Skeletal muscle tissue (tissue), 4 donors: Measurements from ENCODE around the gene SMAD3. TPM values are rescaled to one million over a fixed set of nuclear protein-coding genes. Genes with fewer than 3 reads are reported as not detected.

ENCODE experiments used
- H3K27ac ChIP-seq: one replicate; pipeline ENCODE4 v1.7.0; 2013; ENCODE audit warnings: mild to moderate bottlenecking, low read depth, low read length, inconsistent platforms
- H3K27me3 ChIP-seq, 3 donors: one replicate each; pipeline ENCODE4 v1.7.0; 2013; ENCODE audit warnings: low read length in 3 of 3; ENCODE audit not compliant: control insufficient read depth in 3 of 3, insufficient read depth in 3 of 3
- H3K36me3 ChIP-seq, 3 donors: one replicate each; pipeline ENCODE4 v1.7.0; 2013; ENCODE audit warnings: low read length in 3 of 3; ENCODE audit not compliant: control insufficient read depth in 3 of 3, insufficient read depth in 3 of 3
- H3K4me1 ChIP-seq, 3 donors: one replicate each; pipeline ENCODE4 v1.7.0; 2013; ENCODE audit warnings: low read length in 3 of 3, mild to moderate bottlenecking in 3 of 3; ENCODE audit not compliant: control insufficient read depth in 3 of 3, insufficient read depth in 3 of 3
- H3K4me3 ChIP-seq, 3 donors: one replicate each; pipeline ENCODE4 v1.7.0; 2013; ENCODE audit warnings: low read length in 3 of 3
- H3K9ac ChIP-seq, 3 donors: one replicate each; pipeline ENCODE4 v1.7.0; 2013; ENCODE audit warnings: low read length in 3 of 3, mild to moderate bottlenecking in 3 of 3, moderate library complexity in 2 of 3, low read depth in 1 of 3
- H3K9me3 ChIP-seq, 3 donors: one replicate each; pipeline ENCODE4 v1.7.0; 2013; ENCODE audit warnings: low read length in 3 of 3; ENCODE audit not compliant: control insufficient read depth in 3 of 3
- total RNA-seq: library from RNA; depleted of rRNA; stranded (reverse); fragments of >200 nt; gene quantifications from one replicate; pipeline ENCODE4 v1.2.3, GENCODE V29; 2014
- donor health status: Osteomylitis.

The SMAD3 gene
- total RNA-seq, 1 donor from 2014 or later, result 17.2 TPM

- Histone ChIP-seq H3K9ac (no peak overlapping the region), H3K27me3 (no peaks in the 10 kb centered on the region), H3K4me3 (no peak overlapping the region), H3K27ac (no peak overlapping the region), H3K9me3 (no peaks in the 10 kb centered on the region), H3K36me3 (peaks cover 0 to 4% (median 2%) of the 10 kb centered on the region in 3 donors), H3K4me1 (peaks cover 81 to 90% (median 86%) of the 10 kb centered on the region in 3 donors)
These were observed 66.9 kb downstream of the SMAD3 start for GRCh38 chr15:67132276-67132675.

GRCh38 chr15:67133026-67133425 is 67.6 kb downstream of the SMAD3 start:
- no peaks in the 10 kb centered on the region for H3K9me3 ChIP-seq
- H3K9ac ChIP-seq, result peak overlapping the region in 1 of 3 donors; percentile 10
- peaks cover 81 to 89% (median 85%) of the 10 kb centered on the region in 3 donors for H3K4me1 ChIP-seq
- H3K36me3 ChIP-seq, result peaks cover 0 to 4% (median 2%) of the 10 kb centered on the region in 3 donors
- H3K27me3 ChIP-seq, result no peaks in the 10 kb centered on the region
- no peak overlapping the region for H3K4me3 ChIP-seq
- H3K27ac ChIP-seq, result peak overlapping the region; percentile 23

- Histone ChIP-seq H3K4me1 (peaks cover 82 to 88% (median 86%) of the 10 kb centered on the region in 3 donors), H3K9ac (peak overlapping the region in 2 of 3 donors; percentile 54 to 71), H3K36me3 (peaks cover 0 to 3% (median 2%) of the 10 kb centered on the region in 3 donors), H3K4me3 (no peak overlapping the region), H3K27ac (peak overlapping the region; percentile 69), H3K27me3 (no peaks in the 10 kb centered on the region), H3K9me3 (no peaks in the 10 kb centered on the region)
These were observed 68.3 kb downstream of the SMAD3 start for GRCh38 chr15:67133738-67134066.

GRCh38 chr15:67134067-67134838 is 68.9 kb downstream of the SMAD3 start:
- Histone ChIP-seq H3K27me3 (no peaks in the 10 kb centered on the region), H3K4me3 (peak overlapping the region in 2 of 3 donors; percentile 37 to 48), H3K36me3 (no peaks in the 10 kb centered on the region), H3K9ac (peak overlapping the region; percentile 52 to 71 (median 54)), H3K4me1 (peaks cover 83 to 88% (median 87%) of the 10 kb centered on the region in 3 donors), H3K9me3 (no peaks in the 10 kb centered on the region), H3K27ac (peak overlapping the region; percentile 69)

- Histone ChIP-seq H3K27ac (peak overlapping the region; percentile 69), H3K4me1 (peaks cover 84 to 90% (median 87%) of the 10 kb centered on the region in 3 donors), H3K36me3 (no peaks in the 10 kb centered on the region), H3K9me3 (no peaks in the 10 kb centered on the region), H3K4me3 (peak overlapping the region in 1 of 3 donors; percentile 48), H3K9ac (peak overlapping the region; percentile 52 to 71 (median 54)), H3K27me3 (no peaks in the 10 kb centered on the region)
These were observed 69.6 kb downstream of the SMAD3 start for GRCh38 chr15:67134871-67135492.

GRCh38 chr15:67135494-67135893 is 70.1 kb downstream of the SMAD3 start:
- Histone ChIP-seq H3K27ac (peak overlapping the region; percentile 69), H3K36me3 (no peaks in the 10 kb centered on the region), H3K4me1 (peaks cover 85 to 90% (median 87%) of the 10 kb centered on the region in 3 donors), H3K27me3 (no peaks in the 10 kb centered on the region), H3K9ac (no peak overlapping the region), H3K9me3 (no peaks in the 10 kb centered on the region), H3K4me3 (no peak overlapping the region)

- H3K4me3 ChIP-seq, result no peak overlapping the region
- no peak overlapping the region for H3K27ac ChIP-seq
- H3K27me3 ChIP-seq, result no peaks in the 10 kb centered on the region
- no peaks in the 10 kb centered on the region for H3K36me3 ChIP-seq
- no peak overlapping the region for H3K9ac ChIP-seq
- H3K4me1 ChIP-seq, result peaks cover 85 to 90% (median 87%) of the 10 kb centered on the region in 3 donors
- H3K9me3 ChIP-seq, result no peaks in the 10 kb centered on the region
These were observed 71.4 kb downstream of the SMAD3 start for GRCh38 chr15:67136802-67137201.

- no peak overlapping the region for H3K4me3 ChIP-seq
- no peaks in the 10 kb centered on the region for H3K9me3 ChIP-seq
- H3K27ac ChIP-seq, result peak overlapping the region; percentile 65
- H3K9ac ChIP-seq, result no peak overlapping the region
- no peaks in the 10 kb centered on the region for H3K36me3 ChIP-seq
- peaks cover 85 to 90% (median 87%) of the 10 kb centered on the region in 3 donors for H3K4me1 ChIP-seq
- H3K27me3 ChIP-seq, result no peaks in the 10 kb centered on the region
These were observed 71.9 kb downstream of the SMAD3 start for GRCh38 chr15:67137319-67137718.

GRCh38 chr15:67137951-67138848 is 72.8 kb downstream of the SMAD3 start:
- peak overlapping the region; percentile 24 to 45 (median 31) for H3K4me3 ChIP-seq

More at GRCh38 chr15:67137951-67138848, 72.8 kb downstream of the SMAD3 start:
- Histone ChIP-seq H3K9me3 (no peaks in the 10 kb centered on the region), H3K4me1 (peaks cover 85 to 90% (median 87%) of the 10 kb centered on the region in 3 donors), H3K27ac (peak overlapping the region; percentile 65), H3K36me3 (no peaks in the 10 kb centered on the region), H3K27me3 (no peaks in the 10 kb centered on the region), H3K9ac (peak overlapping the region; percentile 35 to 68 (median 47))
